Measurements from ENCODE around the gene NCAM2.

DNA sequence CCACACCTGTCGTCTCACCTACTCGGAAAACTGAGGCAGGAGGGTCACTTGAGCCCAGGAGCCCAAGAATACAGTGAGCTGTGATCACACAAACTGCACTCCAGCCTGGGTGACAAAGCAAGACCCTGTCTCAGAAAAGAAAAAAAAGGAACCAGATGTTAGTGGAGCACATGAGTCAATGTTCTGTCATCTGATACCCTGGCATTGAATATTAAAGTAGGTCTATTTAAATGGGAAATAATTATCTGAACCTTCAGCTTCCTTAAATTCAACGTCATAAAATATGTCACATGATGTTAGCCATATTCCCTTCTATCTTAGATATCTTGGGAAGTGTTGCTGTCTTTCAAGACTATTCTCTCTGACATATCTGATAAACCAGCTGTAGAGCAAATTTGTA lies 47.3 kb downstream of the NCAM2 start:
- TF ChIP-seq SIN3A (IDR thresholded peaks at IDR 0.05; ENCODE audit: low read depth) (no peak), EGR1 (IDR thresholded peaks at IDR 0.05; ENCODE audit: low read depth) (no peak), EZH2 (IDR thresholded peaks at IDR 0.05) (no peak), CEBPB (IDR thresholded peaks at IDR 0.05; ENCODE audit: low read depth) (no peak), POLR2A (IDR thresholded peaks at IDR 0.05; ENCODE audit: borderline replicate concordance, extremely low read depth, insufficient read depth, insufficient read length) (no peak)
- TF ChIP-seq, protein P1, sequence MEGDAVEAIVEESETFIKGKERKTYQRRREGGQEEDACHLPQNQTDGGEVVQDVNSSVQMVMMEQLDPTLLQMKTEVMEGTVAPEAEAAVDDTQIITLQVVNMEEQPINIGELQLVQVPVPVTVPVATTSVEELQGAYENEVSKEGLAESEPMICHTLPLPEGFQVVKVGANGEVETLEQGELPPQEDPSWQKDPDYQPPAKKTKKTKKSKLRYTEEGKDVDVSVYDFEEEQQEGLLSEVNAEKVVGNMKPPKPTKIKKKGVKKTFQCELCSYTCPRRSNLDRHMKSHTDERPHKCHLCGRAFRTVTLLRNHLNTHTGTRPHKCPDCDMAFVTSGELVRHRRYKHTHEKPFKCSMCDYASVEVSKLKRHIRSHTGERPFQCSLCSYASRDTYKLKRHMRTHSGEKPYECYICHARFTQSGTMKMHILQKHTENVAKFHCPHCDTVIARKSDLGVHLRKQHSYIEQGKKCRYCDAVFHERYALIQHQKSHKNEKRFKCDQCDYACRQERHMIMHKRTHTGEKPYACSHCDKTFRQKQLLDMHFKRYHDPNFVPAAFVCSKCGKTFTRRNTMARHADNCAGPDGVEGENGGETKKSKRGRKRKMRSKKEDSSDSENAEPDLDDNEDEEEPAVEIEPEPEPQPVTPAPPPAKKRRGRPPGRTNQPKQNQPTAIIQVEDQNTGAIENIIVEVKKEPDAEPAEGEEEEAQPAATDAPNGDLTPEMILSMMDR (IDR thresholded peaks at IDR 0.05 in 2 of 3, conservative IDR thresholded peaks at IDR 0.05 in 1 of 3; ENCODE audit: borderline replicate concordance in 1 of 3, insufficient read depth in 1 of 3, low read depth in 2 of 3, low read length in 2 of 3), result no peak

Data from HCT116 (cell line).